Keratinocyte (primary cell): ENCODE data around the gene KCNJ9. TPM values are rescaled to one million over a fixed set of nuclear protein-coding genes. Genes with fewer than 3 reads are reported as not detected.

ENCODE experiments used
- DNase-seq: peaks from one replicate; pipeline ENCODE4 v3.0.0-alpha.2; 2011; ENCODE audit warnings: low read depth, missing footprints, low spot score
- FAIRE-seq: peaks from 2 replicates; lab custom pipeline; 2011; peaks lifted over from hg19 to GRCh38; lab: Jason Lieb, UNC
- H2AFZ ChIP-seq: 2 replicates; pipeline ENCODE4 v1.6.0; 2012; ENCODE audit warnings: low read length, control low read depth, inconsistent platforms; ENCODE audit not compliant: control insufficient read depth
- H3K27ac ChIP-seq: 2 replicates; pipeline ENCODE4 v1.5.1; 2011; ENCODE audit warnings: low read length; ENCODE audit not compliant: control insufficient read depth, insufficient read depth
- H3K27me3 ChIP-seq: 3 replicates; pipeline ENCODE4 v1.6.0; 2011; ENCODE audit warnings: low read length; ENCODE audit not compliant: control insufficient read depth, insufficient read depth; ENCODE audit errors: extremely low read depth
- H3K36me3 ChIP-seq, 2 experiments: 2 replicates in 1 of 2; 3 replicates in 1 of 2; pipeline ENCODE4 v1.5.1; 2011; ENCODE audit warnings: low read length in 2 of 2, mild to moderate bottlenecking in 1 of 2; ENCODE audit not compliant: control insufficient read depth in 2 of 2, insufficient read depth in 2 of 2; ENCODE audit errors: extremely low read depth in 1 of 2
- H3K4me1 ChIP-seq: 3 replicates; pipeline ENCODE4 v1.5.1; 2011; ENCODE audit warnings: low read length; ENCODE audit not compliant: control insufficient read depth, insufficient read depth; ENCODE audit errors: extremely low read depth
- H3K4me2 ChIP-seq: 3 replicates; pipeline ENCODE4 v1.6.0; 2011; ENCODE audit warnings: low read depth, low read length; ENCODE audit not compliant: control insufficient read depth, insufficient read depth; ENCODE audit errors: extremely low read depth
- H3K4me3 ChIP-seq, 3 experiments: fragments of 200-600 bp in 1 of 3; sonication (generic) in 1 of 3; 2 replicates in 2 of 3; 3 replicates in 1 of 3; pipeline ENCODE4 v1.5.1; 2011 to 2016; ENCODE audit warnings: low read length in 3 of 3, mild to moderate bottlenecking in 3 of 3, control low read depth in 2 of 3, inconsistent platforms in 1 of 3, low read depth in 1 of 3, mixed read lengths in 1 of 3, mixed run types in 1 of 3, moderate library complexity in 1 of 3; ENCODE audit not compliant: control insufficient read depth in 2 of 3, insufficient read depth in 2 of 3; ENCODE audit errors: extremely low read depth in 1 of 3
- H3K79me2 ChIP-seq: 2 replicates; pipeline ENCODE4 v1.6.0; 2012; ENCODE audit warnings: low read length; ENCODE audit not compliant: control insufficient read depth, insufficient read depth
- H3K9ac ChIP-seq: 3 replicates; pipeline ENCODE4 v1.6.0; 2011; ENCODE audit warnings: low read length; ENCODE audit not compliant: control insufficient read depth, insufficient read depth; ENCODE audit errors: extremely low read depth
- H3K9me1 ChIP-seq: 3 replicates; pipeline ENCODE4 v1.6.0; 2011; ENCODE audit warnings: low read length; ENCODE audit not compliant: control insufficient read depth, insufficient read depth; ENCODE audit errors: extremely low read depth
- H3K9me3 ChIP-seq: 2 replicates; pipeline ENCODE4 v1.5.1; 2012; ENCODE audit warnings: low read depth, low read length; ENCODE audit not compliant: control insufficient read depth
- H4K20me1 ChIP-seq: 3 replicates; pipeline ENCODE4 v1.6.0; 2011; ENCODE audit warnings: low read length; ENCODE audit not compliant: control insufficient read depth, insufficient read depth; ENCODE audit errors: extremely low read depth
- CTCF ChIP-seq, 3 experiments: IDR thresholded peaks in 1 of 3; conservative IDR thresholded peaks in 1 of 3; optimal IDR thresholded peaks in 1 of 3; 2 replicates in 2 of 3; 3 replicates in 1 of 3; pipeline versions ENCODE3 to v1.5.1; 2011; ENCODE audit warnings: low read length in 3 of 3, mild to moderate bottlenecking in 3 of 3, moderate library complexity in 2 of 3, control low read depth in 1 of 3, inconsistent platforms in 1 of 3; ENCODE audit not compliant: insufficient read depth in 2 of 3; ENCODE audit errors: extremely low read depth in 1 of 3
- EZH2 ChIP-seq: IDR thresholded peaks from one replicate; pipeline ENCODE4 v1.6.1; 2012; ENCODE audit warnings: inconsistent platforms, mild to moderate bottlenecking, low read length, moderate library complexity
- dilution Hi-C: fragments of 300-500 bp; cut with MboI; formaldehyde crosslinking; loops from one replicate; pipeline ENCODE4 v1.7.0; 2020; ENCODE audit warnings: low sequenced_read_pairs; ENCODE audit not compliant: extremely low pct_ligation_motif_present
- polyA plus RNA-seq, 5 experiments: library from polyadenylated mRNA; depleted of rRNA in 3 of 5; stranded (reverse) in 3 of 5; stranded (forward) in 1 of 5; unstranded in 1 of 5; fragments of >200 nt; gene quantifications; 1 replicate in 1 of 5; 2 replicates in 3 of 5; 3 replicates in 1 of 5; pipeline versions ENCODE4 v1.2.1 to v1.2.3, GENCODE V29; 2011 to 2012; ENCODE audit warnings: missing spikeins in 2 of 5, low read depth in 1 of 5, low replicate concordance in 1 of 5

KCNJ9 gene
- polyA plus RNA-seq, 1 donor (not counting 4 experiments of a cell fraction or from before 2014, with no cell fraction given): not detected

GRCh38 chr1:160137216-160137862 lies 56.0 kb downstream of the KCNJ9 start:
- no peak overlapping the region for H3K4me3 ChIP-seq
- H2AFZ ChIP-seq: no peak overlapping the region
- H3K27ac ChIP-seq: no peak overlapping the region
- H4K20me1 ChIP-seq: no peaks in the 10 kb centered on the region
- FAIRE-seq: no peak
- H3K9me1 ChIP-seq: no peaks in the 10 kb centered on the region
- H3K27me3 ChIP-seq: peaks cover 6% of the 10 kb centered on the region
- no peak for DNase-seq
- H3K4me1 ChIP-seq: no peaks in the 10 kb centered on the region
- H3K4me2 ChIP-seq: no peak overlapping the region
- no peaks in the 10 kb centered on the region for H3K79me2 ChIP-seq
- dilution Hi-C loops: no loop called here
- H3K9ac ChIP-seq: no peak overlapping the region
- no peaks in the 10 kb centered on the region for H3K36me3 ChIP-seq
- TF ChIP-seq CTCF (optimal IDR thresholded peaks at IDR 0.05 in 1 of 3, IDR thresholded peaks at IDR 0.05 in 1 of 3, conservative IDR thresholded peaks at IDR 0.05 in 1 of 3; ENCODE audit: extremely low read depth in 1 of 3, insufficient read depth in 2 of 3, low read length in 3 of 3): no peak
- TF ChIP-seq EZH2: no peak
- no peaks in the 10 kb centered on the region for H3K9me3 ChIP-seq

- no peaks in the 10 kb centered on the region for H3K27me3 ChIP-seq
- H3K9ac ChIP-seq: no peak overlapping the region
- H3K4me2 ChIP-seq: no peak overlapping the region
- no peaks in the 10 kb centered on the region for H3K9me1 ChIP-seq
- no peaks in the 10 kb centered on the region for H3K4me1 ChIP-seq
- no peak for DNase-seq
- no peak for TF ChIP-seq CTCF (optimal IDR thresholded peaks at IDR 0.05 in 1 of 3, IDR thresholded peaks at IDR 0.05 in 1 of 3, conservative IDR thresholded peaks at IDR 0.05 in 1 of 3; ENCODE audit: extremely low read depth in 1 of 3, insufficient read depth in 2 of 3, low read length in 3 of 3)
- no peak overlapping the region for H3K4me3 ChIP-seq
- no peak for FAIRE-seq
- dilution Hi-C loops: no loop called here
- H4K20me1 ChIP-seq: no peaks in the 10 kb centered on the region
- H3K36me3 ChIP-seq: no peaks in the 10 kb centered on the region
- H3K9me3 ChIP-seq: no peaks in the 10 kb centered on the region
- H3K27ac ChIP-seq: no peak overlapping the region
- H2AFZ ChIP-seq: no peak overlapping the region
- no peaks in the 10 kb centered on the region for H3K79me2 ChIP-seq
Measured at GRCh38 chr1:160139840-160140239, 58.5 kb downstream of the KCNJ9 start.

Other genes starting within 250 kb of the KCNJ9 start
- 0.48 to 1.5 TPM (median 0.56 TPM) in 3 replicates for gene VSIG8, start 218.9 kb upstream of the KCNJ9 start, polyA plus RNA-seq
- gene CFAP45, start 181.4 kb upstream of the KCNJ9 start, polyA plus RNA-seq: 0.82 to 3.0 TPM (median 2.3 TPM) in 3 replicates
- 678 to 787 TPM (median 709 TPM) in 3 replicates for gene TAGLN2, start 156.0 kb upstream of the KCNJ9 start, polyA plus RNA-seq
- 4.2 to 6.0 TPM (median 5.8 TPM) in 3 replicates for gene IGSF9, start 135.9 kb upstream of the KCNJ9 start, polyA plus RNA-seq
- gene SLAMF9, start 127.3 kb upstream of the KCNJ9 start, polyA plus RNA-seq: 0.31 to 0.57 TPM (median 0.41 TPM) in 3 replicates
- 1.9 to 3.1 TPM (median 3.1 TPM) in 3 replicates for gene PIGM, start 49.5 kb upstream of the KCNJ9 start, polyA plus RNA-seq
- gene KCNJ10, start 11.4 kb upstream of the KCNJ9 start, polyA plus RNA-seq: not detected in 3 replicates
- gene IGSF8, start 17.1 kb downstream of the KCNJ9 start, polyA plus RNA-seq: 16.5 to 32.6 TPM (median 20.6 TPM) in 3 replicates
- gene ATP1A2, start 34.2 kb downstream of the KCNJ9 start, polyA plus RNA-seq: 0.01 to 0.06 TPM in 2 of 3 replicates, not detected in the other
- not detected in 3 replicates for gene ATP1A4, start 70.1 kb downstream of the KCNJ9 start, polyA plus RNA-seq
- gene CASQ1, start 109.0 kb downstream of the KCNJ9 start, polyA plus RNA-seq: not detected in 3 replicates
- 367 to 495 TPM (median 484 TPM) in 3 replicates for gene PEA15, start 123.8 kb downstream of the KCNJ9 start, polyA plus RNA-seq
- 59.5 to 83.1 TPM (median 81.2 TPM) in 3 replicates for gene DCAF8, start 181.0 kb downstream of the KCNJ9 start, polyA plus RNA-seq
- gene PEX19, start 203.6 kb downstream of the KCNJ9 start, polyA plus RNA-seq: 40.6 to 48.7 TPM (median 44.3 TPM) in 3 replicates